ENCODE measurements around the gene TAS2R9.

DNA sequence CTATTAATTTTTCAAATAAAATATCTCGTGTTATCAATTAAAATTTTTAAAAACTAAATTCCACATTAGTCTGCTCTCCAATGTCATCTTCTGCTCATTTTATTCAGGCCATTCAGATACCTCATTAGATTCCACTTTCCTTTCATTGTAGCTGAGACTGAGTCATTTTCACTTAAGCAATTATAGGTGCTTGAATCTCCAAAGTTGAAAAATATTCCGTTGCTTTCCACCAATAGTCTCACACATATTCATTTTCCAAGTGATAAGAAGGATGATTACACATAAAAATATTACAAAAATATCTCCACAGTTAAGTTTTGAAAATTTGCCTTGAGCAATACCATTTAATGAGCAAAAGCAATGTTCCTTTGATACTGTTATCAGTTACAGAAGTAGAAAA, 50.3 kb downstream of the TAS2R9 start:
- TF ChIP-seq, protein P1, sequence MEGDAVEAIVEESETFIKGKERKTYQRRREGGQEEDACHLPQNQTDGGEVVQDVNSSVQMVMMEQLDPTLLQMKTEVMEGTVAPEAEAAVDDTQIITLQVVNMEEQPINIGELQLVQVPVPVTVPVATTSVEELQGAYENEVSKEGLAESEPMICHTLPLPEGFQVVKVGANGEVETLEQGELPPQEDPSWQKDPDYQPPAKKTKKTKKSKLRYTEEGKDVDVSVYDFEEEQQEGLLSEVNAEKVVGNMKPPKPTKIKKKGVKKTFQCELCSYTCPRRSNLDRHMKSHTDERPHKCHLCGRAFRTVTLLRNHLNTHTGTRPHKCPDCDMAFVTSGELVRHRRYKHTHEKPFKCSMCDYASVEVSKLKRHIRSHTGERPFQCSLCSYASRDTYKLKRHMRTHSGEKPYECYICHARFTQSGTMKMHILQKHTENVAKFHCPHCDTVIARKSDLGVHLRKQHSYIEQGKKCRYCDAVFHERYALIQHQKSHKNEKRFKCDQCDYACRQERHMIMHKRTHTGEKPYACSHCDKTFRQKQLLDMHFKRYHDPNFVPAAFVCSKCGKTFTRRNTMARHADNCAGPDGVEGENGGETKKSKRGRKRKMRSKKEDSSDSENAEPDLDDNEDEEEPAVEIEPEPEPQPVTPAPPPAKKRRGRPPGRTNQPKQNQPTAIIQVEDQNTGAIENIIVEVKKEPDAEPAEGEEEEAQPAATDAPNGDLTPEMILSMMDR (IDR thresholded peaks at IDR 0.05): no peak
- no peak for TF ChIP-seq POLR2A (IDR thresholded peaks at IDR 0.05)

Measured in lower leg skin (tissue), 3 donors.